ENCODE measurements around the gene REEP1. TPM values are rescaled to one million over a fixed set of nuclear protein-coding genes. Genes with fewer than 3 reads are reported as not detected.

Gene REEP1
- total RNA-seq, 1 donor = 0.36 TPM

GRCh38 chr2:86308356-86308755 lies 29.1 kb downstream of the REEP1 start:
- no peak overlapping the region for H2AFZ ChIP-seq (ENCODE audit: low read length)
- TF ChIP-seq CTCF (IDR thresholded peaks at IDR 0.05; ENCODE audit: extremely low read depth, low read depth, low read length) = no peak
- no peaks in the 10 kb centered on the region for H4K20me1 ChIP-seq (ENCODE audit: insufficient read depth, low read length)
- no peaks in the 10 kb centered on the region for H3K9me3 ChIP-seq (ENCODE audit: low read depth, low read length)
- no peaks in the 10 kb centered on the region for H3K4me1 ChIP-seq (ENCODE audit: insufficient read depth, low read length)
- no peak overlapping the region for H3K4me3 ChIP-seq (ENCODE audit: insufficient read depth, low read length)
- no peaks in the 10 kb centered on the region for H3K36me3 ChIP-seq (ENCODE audit: insufficient read depth, low read length)
- peaks cover 27% of the 10 kb centered on the region for H3K27me3 ChIP-seq (ENCODE audit: insufficient read depth, low read length)
- H3K27ac ChIP-seq (ENCODE audit: low read depth, low read length) = no peak overlapping the region
- H3K4me2 ChIP-seq (ENCODE audit: insufficient read depth, low read length) = no peak overlapping the region
- H3K79me2 ChIP-seq (ENCODE audit: insufficient read depth, low read length) = no peaks in the 10 kb centered on the region
- DNase-seq (ENCODE audit: insufficient read length, low spot score, missing footprints) = no peak

- no peak overlapping the region for H3K27ac ChIP-seq (ENCODE audit: low read depth, low read length)
- H3K4me1 ChIP-seq (ENCODE audit: insufficient read depth, low read length) = no peaks in the 10 kb centered on the region
- H3K4me3 ChIP-seq (ENCODE audit: insufficient read depth, low read length) = no peak overlapping the region
- no peaks in the 10 kb centered on the region for H3K36me3 ChIP-seq (ENCODE audit: insufficient read depth, low read length)
- no peak for DNase-seq (ENCODE audit: insufficient read length, low spot score, missing footprints)
- no peaks in the 10 kb centered on the region for H4K20me1 ChIP-seq (ENCODE audit: insufficient read depth, low read length)
- no peak for TF ChIP-seq CTCF (IDR thresholded peaks at IDR 0.05; ENCODE audit: extremely low read depth, low read depth, low read length)
- H3K9me3 ChIP-seq (ENCODE audit: low read depth, low read length) = no peaks in the 10 kb centered on the region
- no peak overlapping the region for H2AFZ ChIP-seq (ENCODE audit: low read length)
- peaks cover 27% of the 10 kb centered on the region for H3K27me3 ChIP-seq (ENCODE audit: insufficient read depth, low read length)
- H3K79me2 ChIP-seq (ENCODE audit: insufficient read depth, low read length) = no peaks in the 10 kb centered on the region
- H3K4me2 ChIP-seq (ENCODE audit: insufficient read depth, low read length) = no peak overlapping the region
Measured at GRCh38 chr2:86307431-86307830, 30.0 kb downstream of the REEP1 start.

GRCh38 chr2:86305915-86306254 lies 31.5 kb downstream of the REEP1 start:
- Histone ChIP-seq H3K79me2 (ENCODE audit: insufficient read depth, low read length) (no peaks in the 10 kb centered on the region), H3K9me3 (ENCODE audit: low read depth, low read length) (no peaks in the 10 kb centered on the region), H3K4me2 (ENCODE audit: insufficient read depth, low read length) (no peak overlapping the region), H3K27me3 (ENCODE audit: insufficient read depth, low read length) (peaks cover 18% of the 10 kb centered on the region), H3K4me3 (ENCODE audit: insufficient read depth, low read length) (no peak overlapping the region), H2AFZ (ENCODE audit: low read length) (no peak overlapping the region), H3K36me3 (ENCODE audit: insufficient read depth, low read length) (no peaks in the 10 kb centered on the region), H4K20me1 (ENCODE audit: insufficient read depth, low read length) (no peaks in the 10 kb centered on the region), H3K4me1 (ENCODE audit: insufficient read depth, low read length) (no peaks in the 10 kb centered on the region), H3K27ac (ENCODE audit: low read depth, low read length) (no peak overlapping the region)
- TF ChIP-seq CTCF (IDR thresholded peaks at IDR 0.05; ENCODE audit: extremely low read depth, low read depth, low read length) = no peak
- no peak for DNase-seq (ENCODE audit: insufficient read length, low spot score, missing footprints)

- no peaks in the 10 kb centered on the region for H3K36me3 ChIP-seq (ENCODE audit: insufficient read depth, low read length)
- no peak overlapping the region for H3K27ac ChIP-seq (ENCODE audit: low read depth, low read length)
- no peaks in the 10 kb centered on the region for H3K79me2 ChIP-seq (ENCODE audit: insufficient read depth, low read length)
- H3K27me3 ChIP-seq (ENCODE audit: insufficient read depth, low read length) = peaks cover 13% of the 10 kb centered on the region
- DNase-seq (ENCODE audit: insufficient read length, low spot score, missing footprints) = no peak
- H3K9me3 ChIP-seq (ENCODE audit: low read depth, low read length) = no peaks in the 10 kb centered on the region
- H2AFZ ChIP-seq (ENCODE audit: low read length) = no peak overlapping the region
- TF ChIP-seq CTCF (IDR thresholded peaks at IDR 0.05; ENCODE audit: extremely low read depth, low read depth, low read length) = no peak
- H3K4me1 ChIP-seq (ENCODE audit: insufficient read depth, low read length) = no peaks in the 10 kb centered on the region
- H3K4me3 ChIP-seq (ENCODE audit: insufficient read depth, low read length) = no peak overlapping the region
- no peak overlapping the region for H3K4me2 ChIP-seq (ENCODE audit: insufficient read depth, low read length)
- no peaks in the 10 kb centered on the region for H4K20me1 ChIP-seq (ENCODE audit: insufficient read depth, low read length)
Measured at GRCh38 chr2:86305195-86305914, 32.1 kb downstream of the REEP1 start.

Measured in osteoblast (primary cell).